ENCODE results near the gene CTPS1. TPM values are rescaled to one million over a fixed set of nuclear protein-coding genes. Genes with fewer than 3 reads are reported as not detected.

Gene CTPS1
- total RNA-seq, 1 donor from 2014 or later: 91.4 TPM

- H3K27me3 ChIP-seq (ENCODE audit: insufficient read depth, low read length): no peaks in the 10 kb centered on the region
- peak overlapping the region; percentile 80 for H3K4me3 Mint-ChIP-seq (ENCODE audit: unreplicated experiment)
- H3K4me3 ChIP-seq (ENCODE audit: insufficient read depth, low read depth, low read length): peak overlapping the region; percentile 78
- H3K4me1 Mint-ChIP-seq (ENCODE audit: low read depth, unreplicated experiment): peaks cover 46% of the 10 kb centered on the region
- peak overlapping the region; percentile 97 for H3K4me2 ChIP-seq (ENCODE audit: low read length)
- DNase-seq (ENCODE audit: low read depth): no peak
- H3K27me3 Mint-ChIP-seq (ENCODE audit: low read depth, unreplicated experiment): no peaks in the 10 kb centered on the region
- no peaks in the 10 kb centered on the region for H3K9me3 ChIP-seq (ENCODE audit: insufficient read depth, low read depth, low read length)
- peak overlapping the region; percentile 98 for H2AFZ ChIP-seq (ENCODE audit: low read depth, low read length)
- H3K27ac ChIP-seq (ENCODE audit: low read depth, low read length): peak overlapping the region; percentile 92
- H3K9ac ChIP-seq (ENCODE audit: low read length): peak overlapping the region; percentile 88
- H3K79me2 ChIP-seq (ENCODE audit: insufficient read depth, low read length): peaks cover 40% of the 10 kb centered on the region
- FAIRE-seq: no peak
- peaks cover 2% of the 10 kb centered on the region for H3K36me3 Mint-ChIP-seq (ENCODE audit: low read depth, unreplicated experiment)
- peaks cover 2% of the 10 kb centered on the region for H3K36me3 ChIP-seq (ENCODE audit: insufficient read depth, low read length)
- TF ChIP-seq EZH2 (IDR thresholded peaks at IDR 0.05; ENCODE audit: insufficient read depth, low read length) (no peak), CTCF (IDR thresholded peaks at IDR 0.05; ENCODE audit: insufficient read depth, low read depth, low read length) (no peak)
- no peaks in the 10 kb centered on the region for H3K9me3 Mint-ChIP-seq (ENCODE audit: unreplicated experiment)
- peaks cover 38% of the 10 kb centered on the region for H3K4me1 ChIP-seq (ENCODE audit: insufficient read depth, low read length)
- peaks cover 34% of the 10 kb centered on the region for H4K20me1 ChIP-seq (ENCODE audit: insufficient read depth, low read length)
- H3K27ac Mint-ChIP-seq (ENCODE audit: unreplicated experiment): peak overlapping the region; percentile 80
Measured at GRCh38 chr1:40978886-40979240, 633 bp upstream of the CTPS1 start.

GRCh38 chr1:40980068-40980452, 564 bp downstream of the CTPS1 start:
- Histone ChIP-seq H3K9ac (ENCODE audit: low read length) (peak overlapping the region; percentile 88), H3K79me2 (ENCODE audit: insufficient read depth, low read length) (peaks cover 52% of the 10 kb centered on the region), H3K4me3 (ENCODE audit: insufficient read depth, low read depth, low read length) (peak overlapping the region; percentile 78), H2AFZ (ENCODE audit: low read depth, low read length) (no peak overlapping the region), H3K4me2 (ENCODE audit: low read length) (peak overlapping the region; percentile 97), H3K36me3 (ENCODE audit: insufficient read depth, low read length) (peaks cover 10% of the 10 kb centered on the region), H3K27me3 (ENCODE audit: insufficient read depth, low read length) (no peaks in the 10 kb centered on the region), H3K9me3 (ENCODE audit: insufficient read depth, low read depth, low read length) (no peaks in the 10 kb centered on the region), H4K20me1 (ENCODE audit: insufficient read depth, low read length) (peaks cover 46% of the 10 kb centered on the region), H3K27ac (ENCODE audit: low read depth, low read length) (peak overlapping the region; percentile 92), H3K4me1 (ENCODE audit: insufficient read depth, low read length) (peaks cover 47% of the 10 kb centered on the region)
- peaks cover 5% of the 10 kb centered on the region for H3K36me3 Mint-ChIP-seq (ENCODE audit: low read depth, unreplicated experiment)
- H3K9me3 Mint-ChIP-seq (ENCODE audit: unreplicated experiment): no peaks in the 10 kb centered on the region
- peak overlapping the region; percentile 50 for H3K27ac Mint-ChIP-seq (ENCODE audit: unreplicated experiment)
- no peaks in the 10 kb centered on the region for H3K27me3 Mint-ChIP-seq (ENCODE audit: low read depth, unreplicated experiment)
- FAIRE-seq (no peak), DNase-seq (ENCODE audit: low read depth) (no peak)
- H3K4me3 Mint-ChIP-seq (ENCODE audit: unreplicated experiment): peak overlapping the region; percentile 93
- H3K4me1 Mint-ChIP-seq (ENCODE audit: low read depth, unreplicated experiment): peaks cover 44% of the 10 kb centered on the region
- no peak for TF ChIP-seq CTCF (IDR thresholded peaks at IDR 0.05; ENCODE audit: insufficient read depth, low read depth, low read length)
- no peak for TF ChIP-seq EZH2 (IDR thresholded peaks at IDR 0.05; ENCODE audit: insufficient read depth, low read length)

GRCh38 chr1:40980453-40981121, 1.1 kb downstream of the CTPS1 start:
- Mint-ChIP-seq H3K27me3 (ENCODE audit: low read depth, unreplicated experiment) (no peaks in the 10 kb centered on the region), H3K4me1 (ENCODE audit: low read depth, unreplicated experiment) (peaks cover 42% of the 10 kb centered on the region), H3K27ac (ENCODE audit: unreplicated experiment) (peak overlapping the region; percentile 50), H3K4me3 (ENCODE audit: unreplicated experiment) (peak overlapping the region; percentile 93), H3K36me3 (ENCODE audit: low read depth, unreplicated experiment) (peaks cover 7% of the 10 kb centered on the region), H3K9me3 (ENCODE audit: unreplicated experiment) (no peaks in the 10 kb centered on the region)
- Histone ChIP-seq H2AFZ (ENCODE audit: low read depth, low read length) (no peak overlapping the region), H4K20me1 (ENCODE audit: insufficient read depth, low read length) (peaks cover 51% of the 10 kb centered on the region), H3K4me1 (ENCODE audit: insufficient read depth, low read length) (peaks cover 47% of the 10 kb centered on the region), H3K27ac (ENCODE audit: low read depth, low read length) (peak overlapping the region; percentile 92), H3K36me3 (ENCODE audit: insufficient read depth, low read length) (peaks cover 15% of the 10 kb centered on the region), H3K27me3 (ENCODE audit: insufficient read depth, low read length) (no peaks in the 10 kb centered on the region), H3K79me2 (ENCODE audit: insufficient read depth, low read length) (peaks cover 57% of the 10 kb centered on the region), H3K4me2 (ENCODE audit: low read length) (peak overlapping the region; percentile 97), H3K9ac (ENCODE audit: low read length) (peak overlapping the region; percentile 88), H3K9me3 (ENCODE audit: insufficient read depth, low read depth, low read length) (no peaks in the 10 kb centered on the region), H3K4me3 (ENCODE audit: insufficient read depth, low read depth, low read length) (peak overlapping the region; percentile 78)
- no peak for DNase-seq (ENCODE audit: low read depth)
- TF ChIP-seq EZH2 (IDR thresholded peaks at IDR 0.05; ENCODE audit: insufficient read depth, low read length) (no peak), CTCF (IDR thresholded peaks at IDR 0.05; ENCODE audit: insufficient read depth, low read depth, low read length) (no peak)
- FAIRE-seq: no peak
